CD4-positive, alpha-beta T cell treated with Interleukin-15 for 1 hour (primary cell): ENCODE results near the gene TNFRSF1B.
"Not testable (repeated sequence)": the region's sequence is repeated elsewhere in the genome, so short reads cannot be mapped to it uniquely, and the experiment has no call there.

Source experiments
- DNase-seq: peaks from one replicate; pipeline ENCODE4 v3.0.0-alpha.2; 2020

TNFRSF1B gene

GRCh38 chr1:12194666-12195216 lies 27.9 kb downstream of the TNFRSF1B start:
- DNase-seq = no peak

- DNase-seq = no peak
Observed at GRCh38 chr1:12195416-12195815, 28.6 kb downstream of the TNFRSF1B start.

DNA sequence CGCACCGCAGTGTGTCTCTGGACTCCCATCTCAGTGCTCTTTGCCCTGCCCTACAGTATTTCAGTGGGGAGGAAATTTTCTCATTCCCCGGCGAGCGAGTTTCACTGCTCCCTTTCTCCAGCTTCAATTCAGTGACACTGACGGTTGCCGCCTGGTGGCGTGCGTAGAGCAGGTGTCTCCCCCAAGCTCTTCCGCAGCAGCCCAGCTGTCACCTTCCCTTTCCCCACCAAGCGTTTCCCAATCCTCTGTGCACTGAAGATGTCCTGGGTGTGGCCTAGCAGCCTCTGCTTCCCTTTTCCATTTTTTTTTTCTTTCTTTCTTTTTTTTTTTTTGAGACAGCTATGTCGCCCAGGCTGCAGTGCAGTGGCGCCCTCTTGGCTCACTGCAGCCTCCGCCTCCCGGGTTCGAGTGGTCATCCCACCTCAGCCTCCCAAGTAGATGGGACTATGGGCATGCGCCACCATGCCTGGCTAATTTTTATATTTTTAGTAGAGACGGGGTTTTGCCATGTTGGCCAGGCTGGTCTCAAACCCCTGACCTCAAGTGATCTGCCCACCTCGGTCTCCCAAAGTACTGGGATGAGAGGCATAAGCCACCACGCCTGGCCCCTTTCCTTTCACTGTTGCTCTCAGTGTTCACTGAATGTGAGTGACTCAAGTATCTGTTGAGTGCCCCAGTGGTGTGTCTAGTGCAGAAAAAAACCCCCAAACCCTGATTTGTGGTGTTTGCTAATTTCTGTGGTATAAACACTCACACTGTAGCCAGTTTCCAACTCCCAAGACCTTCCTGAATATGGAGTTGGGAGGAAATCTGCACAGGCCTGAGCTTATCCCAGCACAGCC lies 30.1 kb downstream of the TNFRSF1B start:
- peak; percentile 69 for DNase-seq

GRCh38 chr1:12197483-12197880 lies 30.7 kb downstream of the TNFRSF1B start:
- DNase-seq = no peak

DNA sequence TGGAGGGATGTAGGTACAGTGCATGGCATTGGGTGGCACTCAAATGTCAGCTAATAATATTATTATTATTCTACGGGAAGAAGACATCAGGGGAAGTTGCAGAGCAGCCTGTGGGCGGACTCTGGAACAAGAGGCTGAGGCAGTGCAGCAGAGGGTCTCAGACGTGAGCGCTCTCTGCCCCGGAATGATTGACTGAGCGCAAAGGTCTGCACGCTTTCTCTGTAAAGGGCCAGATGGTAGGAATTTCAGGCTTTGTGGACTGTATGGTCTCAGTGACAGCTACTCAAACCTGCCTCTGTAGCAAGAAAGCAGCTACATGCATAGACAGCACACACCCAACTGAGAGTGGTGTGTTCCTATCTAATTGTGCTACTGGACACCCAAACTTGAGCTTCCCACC lies 33.4 kb downstream of the TNFRSF1B start:
- no peak for DNase-seq

- peak; percentile 37 for DNase-seq
Observed at GRCh38 chr1:12201352-12202189, 34.8 kb downstream of the TNFRSF1B start.

DNA sequence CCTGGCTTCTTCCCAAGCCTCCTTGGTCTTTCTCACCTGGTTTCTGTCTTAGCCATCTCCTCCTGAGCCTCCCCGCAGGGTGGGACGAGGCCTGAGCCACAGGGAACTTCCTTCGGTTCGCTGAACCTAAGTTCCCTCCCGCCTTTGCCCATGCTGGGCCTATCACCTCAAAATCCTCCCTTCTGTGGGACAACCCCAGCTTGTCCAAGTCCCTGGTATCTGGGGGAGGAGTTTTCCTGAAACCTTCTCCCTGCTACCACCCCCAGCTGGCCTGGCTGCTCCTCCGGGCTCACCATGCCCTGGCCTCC lies 35.4 kb downstream of the TNFRSF1B start:
- DNase-seq = no peak

- DNase-seq = no peak
Observed at GRCh38 chr1:12202577-12202976, 35.8 kb downstream of the TNFRSF1B start.

- DNase-seq = no peak
Observed at GRCh38 chr1:12203216-12204007, 36.6 kb downstream of the TNFRSF1B start.

DNA sequence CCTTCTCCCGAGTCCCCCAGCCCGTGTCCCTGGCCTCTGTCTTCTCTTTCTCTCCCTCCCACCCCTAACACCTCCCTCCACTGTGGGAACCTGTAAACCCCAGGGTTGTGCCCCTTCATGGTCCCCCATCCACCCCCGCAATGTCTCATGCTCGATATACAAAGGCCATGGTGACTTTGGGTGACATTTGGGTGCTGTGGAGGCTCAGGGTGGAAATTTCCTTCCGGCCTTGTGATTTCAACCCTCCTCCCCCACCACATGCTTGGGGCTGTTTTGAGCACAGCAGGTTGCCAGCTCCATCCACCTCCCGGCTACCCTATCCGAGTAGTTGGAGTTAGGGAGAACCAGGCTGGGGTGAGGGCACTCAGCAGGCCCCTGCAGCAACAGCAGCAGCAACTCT lies 37.3 kb downstream of the TNFRSF1B start:
- DNase-seq = no peak

GRCh38 chr1:12204754-12205658 lies 38.2 kb downstream of the TNFRSF1B start:
- DNase-seq = no peak

GRCh38 chr1:12206238-12206637 lies 39.4 kb downstream of the TNFRSF1B start:
- DNase-seq = no peak

DNA sequence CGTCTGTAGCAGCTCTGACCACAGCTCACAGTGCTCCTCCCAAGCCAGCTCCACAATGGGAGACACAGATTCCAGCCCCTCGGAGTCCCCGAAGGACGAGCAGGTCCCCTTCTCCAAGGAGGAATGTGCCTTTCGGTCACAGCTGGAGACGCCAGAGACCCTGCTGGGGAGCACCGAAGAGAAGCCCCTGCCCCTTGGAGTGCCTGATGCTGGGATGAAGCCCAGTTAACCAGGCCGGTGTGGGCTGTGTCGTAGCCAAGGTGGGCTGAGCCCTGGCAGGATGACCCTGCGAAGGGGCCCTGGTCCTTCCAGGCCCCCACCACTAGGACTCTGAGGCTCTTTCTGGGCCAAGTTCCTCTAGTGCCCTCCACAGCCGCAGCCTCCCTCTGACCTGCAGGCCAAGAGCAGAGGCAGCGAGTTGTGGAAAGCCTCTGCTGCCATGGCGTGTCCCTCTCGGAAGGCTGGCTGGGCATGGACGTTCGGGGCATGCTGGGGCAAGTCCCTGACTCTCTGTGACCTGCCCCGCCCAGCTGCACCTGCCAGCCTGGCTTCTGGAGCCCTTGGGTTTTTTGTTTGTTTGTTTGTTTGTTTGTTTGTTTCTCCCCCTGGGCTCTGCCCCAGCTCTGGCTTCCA lies 40.1 kb downstream of the TNFRSF1B start:
- DNase-seq = no peak

DNA sequence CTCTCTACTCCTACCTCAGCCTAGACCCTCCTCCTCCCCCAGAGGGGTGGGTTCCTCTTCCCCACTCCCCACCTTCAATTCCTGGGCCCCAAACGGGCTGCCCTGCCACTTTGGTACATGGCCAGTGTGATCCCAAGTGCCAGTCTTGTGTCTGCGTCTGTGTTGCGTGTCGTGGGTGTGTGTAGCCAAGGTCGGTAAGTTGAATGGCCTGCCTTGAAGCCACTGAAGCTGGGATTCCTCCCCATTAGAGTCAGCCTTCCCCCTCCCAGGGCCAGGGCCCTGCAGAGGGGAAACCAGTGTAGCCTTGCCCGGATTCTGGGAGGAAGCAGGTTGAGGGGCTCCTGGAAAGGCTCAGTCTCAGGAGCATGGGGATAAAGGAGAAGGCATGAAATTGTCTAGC lies 41.5 kb downstream of the TNFRSF1B start:
- no peak for DNase-seq

- DNase-seq = peak; percentile 78
Observed at GRCh38 chr1:12208764-12209494, 42.1 kb downstream of the TNFRSF1B start.

- DNase-seq = no peak
Observed at GRCh38 chr1:12209495-12209832, 42.7 kb downstream of the TNFRSF1B start.

DNA sequence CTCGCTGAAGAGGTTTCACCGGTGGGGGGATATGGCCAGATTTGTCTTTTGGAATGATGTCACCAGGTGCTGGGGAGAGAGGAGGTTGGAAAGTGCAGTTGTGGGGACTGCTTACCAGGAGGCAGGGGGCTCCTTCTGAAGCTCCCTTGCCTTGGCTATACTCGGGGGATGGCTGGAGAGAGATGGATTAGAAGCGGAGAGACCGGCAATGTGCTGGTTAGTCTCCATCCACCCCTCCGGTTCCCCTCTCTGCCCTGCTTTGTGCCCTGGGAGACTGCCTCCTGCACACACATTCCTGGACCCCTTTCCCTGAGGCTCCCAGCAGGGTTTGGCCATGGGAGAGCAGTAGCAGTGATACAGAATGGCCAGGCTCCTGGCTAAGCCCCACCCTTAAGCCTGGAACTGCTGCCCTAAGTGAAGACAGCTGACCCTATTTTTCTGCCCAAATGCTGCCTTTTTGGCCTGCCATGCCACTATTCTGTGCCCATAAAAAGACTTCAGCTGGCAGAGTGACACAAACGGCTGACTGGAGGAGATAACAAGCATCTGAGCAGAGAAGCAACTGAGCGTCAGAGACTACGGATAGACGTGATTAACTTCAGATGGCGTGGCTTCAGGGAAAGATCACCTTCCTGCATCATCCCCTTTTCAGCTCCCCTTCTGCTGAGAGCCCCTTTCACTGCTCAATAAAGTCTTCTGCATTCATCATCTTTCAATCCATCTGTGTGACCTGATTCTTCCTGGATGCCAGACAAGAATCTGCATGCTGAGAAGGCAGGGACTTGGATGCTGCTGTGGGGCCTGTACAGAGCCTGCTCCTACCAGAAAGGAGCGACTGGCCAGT lies 48.5 kb downstream of the TNFRSF1B start:
- DNase-seq = no peak

DNA sequence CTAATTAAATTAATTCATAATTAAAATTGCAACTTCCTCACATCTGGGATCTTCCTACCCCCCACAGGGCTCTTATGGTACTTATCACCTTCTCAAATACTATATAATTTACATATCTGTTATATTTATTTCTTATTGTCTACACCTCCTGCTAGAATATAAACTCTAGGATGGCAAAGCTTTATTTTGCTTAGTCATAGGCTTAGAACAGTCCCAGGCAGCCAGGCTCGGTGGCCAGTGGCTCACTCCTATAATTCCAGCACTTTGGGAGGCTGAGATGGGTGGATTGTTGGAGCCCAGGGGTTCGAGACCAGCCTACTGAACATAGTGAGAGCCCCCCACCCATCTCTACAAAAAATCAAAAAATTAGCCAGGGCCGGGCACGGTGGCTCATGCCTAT lies 53.0 kb downstream of the TNFRSF1B start:
- no peak for DNase-seq

DNA sequence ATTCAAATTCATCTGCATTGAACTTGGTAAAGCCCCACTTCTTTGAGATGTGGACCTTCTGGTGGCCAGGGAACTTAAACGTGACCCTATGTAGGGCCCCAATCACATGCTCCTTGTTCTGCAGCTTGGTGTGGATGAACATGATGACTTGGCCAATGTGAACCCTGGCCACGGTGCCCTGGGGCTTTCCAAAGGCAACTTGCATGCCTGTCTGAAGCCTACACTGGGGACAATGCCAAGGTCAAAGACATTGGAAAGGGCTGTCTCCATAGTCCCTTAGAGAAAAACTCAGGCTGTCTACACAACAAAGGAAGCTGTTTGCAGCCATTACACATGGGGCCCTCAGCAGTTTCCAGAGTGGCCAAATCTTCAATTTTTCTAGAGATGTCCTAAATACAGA lies 54.1 kb downstream of the TNFRSF1B start:
- no peak for DNase-seq

DNA sequence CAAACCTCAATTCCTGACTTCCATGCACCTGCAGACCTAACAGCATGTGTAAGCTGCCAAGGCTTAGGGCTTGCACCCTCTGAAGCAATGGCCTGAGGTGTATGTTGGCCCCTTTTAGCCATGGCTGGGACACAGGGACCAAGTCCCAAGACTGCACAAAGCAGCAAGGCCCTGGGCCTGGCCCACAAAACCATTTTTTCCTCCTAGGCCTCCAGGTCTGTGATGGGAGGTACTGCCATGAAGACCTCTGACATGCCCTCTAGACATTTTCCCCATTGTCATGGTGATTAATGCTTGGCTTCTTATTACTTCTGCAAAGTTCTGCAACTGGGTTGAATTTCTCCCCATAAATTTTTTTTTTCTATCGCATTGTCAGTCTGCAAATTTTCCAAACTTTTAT lies 55.9 kb downstream of the TNFRSF1B start:
- not testable (repeated sequence) for DNase-seq
